NT2/D1 (cell line): ENCODE measurements around the gene LRRK1.

Experiments used
- DNase-seq: peaks from one replicate; pipeline ENCODE4 v3.0.0-alpha.2; 2011; ENCODE audit warnings: low read depth, low spot score
- H3K27me3 ChIP-seq: 2 replicates; pipeline ENCODE4 v1.6.0; 2011; ENCODE audit warnings: mild to moderate bottlenecking; ENCODE audit not compliant: insufficient read length, insufficient read depth
- H3K36me3 ChIP-seq: 2 replicates; pipeline ENCODE4 v1.6.1; 2011; ENCODE audit warnings: mild to moderate bottlenecking, low read length, mixed read lengths; ENCODE audit not compliant: insufficient read depth, insufficient read length
- H3K4me1 ChIP-seq: 2 replicates; pipeline ENCODE4 v1.5.1; 2011; ENCODE audit not compliant: insufficient read depth, insufficient read length
- H3K4me3 ChIP-seq: 2 replicates; pipeline ENCODE4 v1.5.1; 2011; ENCODE audit warnings: low read depth; ENCODE audit not compliant: insufficient read length
- H3K9ac ChIP-seq: 2 replicates; pipeline ENCODE4 v1.6.0; 2011; ENCODE audit warnings: low read depth; ENCODE audit not compliant: insufficient read length
- H3K9me3 ChIP-seq: 2 replicates; pipeline ENCODE4 v1.5.1; 2011; ENCODE audit warnings: mild to moderate bottlenecking, low read length; ENCODE audit not compliant: insufficient read depth
- SUZ12 ChIP-seq: IDR thresholded peaks from 2 replicates; pipeline ENCODE4 v1.6.1; 2011; ENCODE audit not compliant: insufficient read length, insufficient read depth; ENCODE audit errors: extremely low read depth
- YY1 ChIP-seq: IDR thresholded peaks from 2 replicates; pipeline ENCODE4 v1.6.1; 2011; ENCODE audit not compliant: insufficient read length, insufficient read depth
- ZNF274 ChIP-seq: IDR thresholded peaks from 2 replicates; pipeline ENCODE4 v1.6.1; 2011; ENCODE audit warnings: mild to moderate bottlenecking, low read depth, low read length

Gene LRRK1

DNA sequence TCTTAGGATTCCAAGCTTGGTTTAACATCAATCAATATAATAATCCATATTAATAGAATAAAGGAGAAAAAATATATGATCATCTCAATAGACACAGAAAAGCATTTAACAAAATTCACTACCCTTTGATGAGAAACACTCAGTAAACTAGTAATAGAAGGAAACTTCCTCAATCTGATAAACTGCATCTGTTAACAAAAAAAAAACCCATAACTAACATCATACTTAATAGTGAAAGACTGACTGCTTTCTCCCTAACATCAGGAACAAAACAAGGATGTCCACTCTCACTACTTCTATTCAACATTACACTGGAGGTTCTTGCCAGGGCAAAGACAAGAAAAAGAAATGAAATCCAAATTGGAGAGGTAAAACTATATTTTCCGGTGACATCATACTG is 30.5 kb downstream of the LRRK1 start:
- H3K27me3 ChIP-seq: no peaks in the 10 kb centered on the region
- H3K9ac ChIP-seq: no peak overlapping the region
- no peaks in the 10 kb centered on the region for H3K36me3 ChIP-seq
- TF ChIP-seq YY1: no peak
- TF ChIP-seq SUZ12: no peak
- TF ChIP-seq ZNF274: no peak
- no peak overlapping the region for H3K4me3 ChIP-seq
- no peaks in the 10 kb centered on the region for H3K4me1 ChIP-seq
- no peak for DNase-seq
- no peaks in the 10 kb centered on the region for H3K9me3 ChIP-seq

GRCh38 chr15:100951965-100952364 is 32.8 kb downstream of the LRRK1 start:
- Histone ChIP-seq H3K4me3 (no peak overlapping the region), H3K4me1 (no peaks in the 10 kb centered on the region), H3K36me3 (no peaks in the 10 kb centered on the region), H3K27me3 (no peaks in the 10 kb centered on the region), H3K9me3 (no peaks in the 10 kb centered on the region), H3K9ac (no peak overlapping the region)
- DNase-seq: no peak
- TF ChIP-seq ZNF274 (no peak), YY1 (no peak), SUZ12 (no peak)

DNA sequence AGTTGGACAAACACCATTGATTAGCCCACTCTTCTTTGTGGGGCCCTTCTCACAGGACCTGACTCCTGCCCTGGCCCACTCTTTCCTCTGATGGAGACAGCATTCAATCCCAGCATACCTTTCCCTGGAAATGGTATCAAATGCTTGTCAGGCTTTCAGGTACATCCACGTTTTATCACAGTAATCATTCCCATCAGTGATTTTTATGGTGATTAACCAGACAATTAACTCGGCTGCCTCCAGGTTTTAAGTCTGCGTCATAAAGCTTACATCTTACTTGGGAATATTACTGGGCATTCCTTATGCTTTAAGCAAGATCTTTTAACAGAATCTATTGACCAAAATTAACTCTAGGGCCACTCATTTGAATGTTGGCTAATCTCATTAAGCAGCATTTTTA is 33.4 kb downstream of the LRRK1 start:
- H3K9ac ChIP-seq: no peak overlapping the region
- H3K4me3 ChIP-seq: no peak overlapping the region
- no peaks in the 10 kb centered on the region for H3K4me1 ChIP-seq
- TF ChIP-seq ZNF274: no peak
- no peaks in the 10 kb centered on the region for H3K36me3 ChIP-seq
- no peaks in the 10 kb centered on the region for H3K9me3 ChIP-seq
- no peak for DNase-seq
- H3K27me3 ChIP-seq: no peaks in the 10 kb centered on the region

DNA sequence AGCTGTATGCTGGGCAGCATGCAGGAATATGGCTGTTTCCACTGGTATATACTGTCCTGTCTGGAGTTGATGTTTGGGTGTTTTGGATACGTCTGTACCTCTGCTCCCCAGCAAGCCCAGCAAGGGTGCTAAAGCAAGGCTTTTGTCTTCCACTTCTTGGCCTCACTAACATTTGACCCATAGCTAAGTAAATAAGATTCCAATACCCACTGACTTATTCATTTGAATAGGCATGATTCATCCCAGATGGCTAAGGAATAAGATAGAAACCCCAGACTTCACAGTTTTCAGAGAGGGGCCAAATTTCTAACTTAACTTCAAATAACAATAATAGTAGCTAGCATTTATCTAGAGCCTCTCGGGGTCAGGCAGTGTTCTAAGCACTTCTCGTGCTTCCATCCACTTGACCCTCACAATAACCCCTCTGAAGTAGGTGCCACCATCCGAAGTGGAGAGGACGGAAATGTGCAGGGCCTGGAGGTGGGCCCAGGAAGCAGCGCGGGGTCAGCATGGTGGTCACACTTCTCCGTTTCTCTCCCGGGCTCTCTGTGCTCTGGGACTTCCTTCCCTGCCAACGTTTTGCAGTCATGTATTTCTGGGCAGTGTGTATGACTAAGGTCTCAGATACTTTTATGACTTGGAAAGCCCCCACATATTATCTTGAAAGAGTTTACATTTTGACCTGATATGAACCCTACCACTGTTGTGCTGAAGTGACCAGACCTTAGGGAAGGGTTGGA is 39.3 kb downstream of the LRRK1 start:
- Histone ChIP-seq H3K4me3 (no peak overlapping the region), H3K4me1 (no peaks in the 10 kb centered on the region), H3K36me3 (no peaks in the 10 kb centered on the region), H3K9me3 (no peaks in the 10 kb centered on the region), H3K27me3 (no peaks in the 10 kb centered on the region), H3K9ac (no peak overlapping the region)
- DNase-seq: no peak
- TF ChIP-seq YY1 (no peak), ZNF274 (no peak), SUZ12 (no peak)

- no peaks in the 10 kb centered on the region for H3K27me3 ChIP-seq
- no peaks in the 10 kb centered on the region for H3K9me3 ChIP-seq
- no peak for DNase-seq
- no peaks in the 10 kb centered on the region for H3K36me3 ChIP-seq
- no peaks in the 10 kb centered on the region for H3K4me1 ChIP-seq
- H3K9ac ChIP-seq: no peak overlapping the region
- H3K4me3 ChIP-seq: no peak overlapping the region
- TF ChIP-seq YY1: no peak
- no peak for TF ChIP-seq ZNF274
- no peak for TF ChIP-seq SUZ12
Observed at GRCh38 chr15:100959066-100960050, 40.2 kb downstream of the LRRK1 start.

DNA sequence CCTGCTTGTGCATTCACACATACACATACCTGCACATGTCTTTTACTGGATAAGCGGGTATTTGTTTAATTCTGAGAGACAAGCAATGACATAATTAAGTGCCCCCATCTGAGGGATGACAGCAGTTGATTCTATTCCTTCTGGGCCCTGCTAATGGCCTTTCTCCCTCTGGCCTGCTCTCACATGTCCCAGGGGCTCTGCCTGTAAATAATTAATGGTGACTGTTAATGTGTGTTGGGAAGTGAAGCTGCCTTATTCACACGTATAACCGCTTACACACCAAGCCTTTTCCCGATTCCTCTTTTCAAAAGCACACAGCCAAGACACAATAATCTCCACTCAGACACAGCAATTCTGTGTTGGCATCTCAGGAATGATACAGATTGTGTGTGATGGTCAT is 47.8 kb downstream of the LRRK1 start:
- H3K36me3 ChIP-seq: no peaks in the 10 kb centered on the region
- peaks cover 15% of the 10 kb centered on the region for H3K27me3 ChIP-seq
- TF ChIP-seq ZNF274 (no peak), YY1 (no peak), SUZ12 (no peak)
- H3K4me3 ChIP-seq: no peak overlapping the region
- no peak overlapping the region for H3K9ac ChIP-seq
- no peaks in the 10 kb centered on the region for H3K4me1 ChIP-seq
- no peak for DNase-seq
- no peaks in the 10 kb centered on the region for H3K9me3 ChIP-seq
